Measurements from ENCODE around the gene CHD9.

DNA sequence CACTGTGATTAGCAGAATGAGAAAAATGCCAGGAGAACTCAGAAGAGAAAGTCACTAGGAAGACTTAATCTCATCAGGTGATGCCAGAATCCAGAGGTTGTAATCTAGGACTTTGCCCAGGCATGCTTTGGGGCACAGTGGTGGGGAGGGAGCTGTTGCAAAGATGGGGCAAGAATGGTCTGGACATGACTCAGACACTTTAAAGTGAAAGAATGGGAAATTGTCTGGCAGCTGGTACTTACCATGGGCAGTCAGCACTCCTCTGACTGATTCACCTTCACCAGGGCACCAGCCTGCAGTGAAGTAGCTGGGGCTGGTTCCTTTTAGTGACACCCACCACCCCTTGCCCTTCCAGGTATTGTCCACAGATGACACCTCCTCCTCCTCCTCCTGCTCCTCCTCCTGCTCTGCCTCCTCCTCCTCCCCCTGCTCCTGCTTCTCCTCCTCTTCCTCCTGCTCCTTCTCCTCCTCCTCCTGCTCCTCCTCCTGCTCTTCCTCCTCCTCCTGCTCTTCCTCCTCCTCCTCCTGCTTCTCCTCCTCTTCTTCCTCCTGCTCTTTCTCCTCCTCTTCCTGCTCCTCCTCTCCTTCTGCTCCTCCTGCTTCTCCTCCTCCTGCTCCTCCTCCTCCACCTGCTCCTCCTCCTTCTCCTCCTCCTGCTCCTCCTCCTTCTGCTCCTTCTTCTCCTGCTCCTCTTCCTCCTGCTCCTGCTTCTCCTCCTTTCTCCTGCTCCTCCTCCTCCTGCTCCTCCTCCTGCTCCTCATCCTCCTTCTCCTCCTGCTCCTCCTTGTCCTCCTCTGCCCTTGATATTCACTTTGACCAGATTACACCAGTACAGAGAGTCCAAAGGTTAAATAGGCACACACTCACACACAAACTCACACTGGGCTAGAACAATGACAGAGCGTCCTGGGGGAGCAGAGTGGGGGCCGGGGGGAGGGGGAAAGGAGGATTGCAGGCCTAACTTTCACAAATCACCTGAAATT lies 2.0 kb upstream of the CHD9 start, which contains the start of gene CHD9NB:
- TF ChIP-seq CTCF (IDR thresholded peaks at IDR 0.05), result no peak
- peak; percentile 89 for TF ChIP-seq POLR2AphosphoS5 (IDR thresholded peaks at IDR 0.05)

All from prostate gland (tissue), 2 donors.